Measurements from ENCODE around the gene MRPS34.

DNA sequence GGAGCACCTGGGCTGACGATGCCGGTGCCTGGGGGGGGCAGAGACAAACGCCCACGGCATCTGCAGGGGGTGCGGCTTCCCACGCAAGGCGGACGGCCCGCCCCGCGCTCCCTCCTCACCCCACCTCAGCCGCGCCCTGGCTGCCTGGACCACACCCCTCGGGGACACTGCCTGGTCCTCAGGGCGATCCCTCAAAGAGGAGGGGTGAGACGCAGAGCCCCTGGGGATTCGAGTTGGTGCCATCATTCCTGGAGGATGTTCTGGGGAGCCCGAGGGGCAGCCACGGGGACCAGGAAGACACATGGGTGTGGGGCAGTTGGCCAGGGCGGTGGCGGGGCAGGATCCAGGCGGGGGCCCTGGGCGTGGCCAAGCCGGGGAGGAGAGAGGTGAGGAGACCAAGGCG, 16.7 kb upstream of the MRPS34 start:
- TF ChIP-seq, protein P1, sequence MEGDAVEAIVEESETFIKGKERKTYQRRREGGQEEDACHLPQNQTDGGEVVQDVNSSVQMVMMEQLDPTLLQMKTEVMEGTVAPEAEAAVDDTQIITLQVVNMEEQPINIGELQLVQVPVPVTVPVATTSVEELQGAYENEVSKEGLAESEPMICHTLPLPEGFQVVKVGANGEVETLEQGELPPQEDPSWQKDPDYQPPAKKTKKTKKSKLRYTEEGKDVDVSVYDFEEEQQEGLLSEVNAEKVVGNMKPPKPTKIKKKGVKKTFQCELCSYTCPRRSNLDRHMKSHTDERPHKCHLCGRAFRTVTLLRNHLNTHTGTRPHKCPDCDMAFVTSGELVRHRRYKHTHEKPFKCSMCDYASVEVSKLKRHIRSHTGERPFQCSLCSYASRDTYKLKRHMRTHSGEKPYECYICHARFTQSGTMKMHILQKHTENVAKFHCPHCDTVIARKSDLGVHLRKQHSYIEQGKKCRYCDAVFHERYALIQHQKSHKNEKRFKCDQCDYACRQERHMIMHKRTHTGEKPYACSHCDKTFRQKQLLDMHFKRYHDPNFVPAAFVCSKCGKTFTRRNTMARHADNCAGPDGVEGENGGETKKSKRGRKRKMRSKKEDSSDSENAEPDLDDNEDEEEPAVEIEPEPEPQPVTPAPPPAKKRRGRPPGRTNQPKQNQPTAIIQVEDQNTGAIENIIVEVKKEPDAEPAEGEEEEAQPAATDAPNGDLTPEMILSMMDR (conservative IDR thresholded peaks at IDR 0.05), result no peak
- no peak for TF ChIP-seq ZFX (IDR thresholded peaks at IDR 0.05)
